Activated T-helper 9 cell treated with anti-CD3 and anti-CD28 coated beads, Interleukin-2, amount 50 U/mL, for 16 hours (primary cell): ENCODE results near the gene TUBA3E.
A peak's percentile ranks its signal among the peaks of the same experiment; 100 is the strongest.
"Not testable (repeated sequence)": the region's sequence is repeated elsewhere in the genome, so short reads cannot be mapped to it uniquely, and the experiment has no call there.

ENCODE experiments used
- DNase-seq: peaks from one replicate; pipeline ENCODE4 v3.0.0-alpha.2; 2020; ENCODE audit warnings: low read depth

The TUBA3E gene

DNA sequence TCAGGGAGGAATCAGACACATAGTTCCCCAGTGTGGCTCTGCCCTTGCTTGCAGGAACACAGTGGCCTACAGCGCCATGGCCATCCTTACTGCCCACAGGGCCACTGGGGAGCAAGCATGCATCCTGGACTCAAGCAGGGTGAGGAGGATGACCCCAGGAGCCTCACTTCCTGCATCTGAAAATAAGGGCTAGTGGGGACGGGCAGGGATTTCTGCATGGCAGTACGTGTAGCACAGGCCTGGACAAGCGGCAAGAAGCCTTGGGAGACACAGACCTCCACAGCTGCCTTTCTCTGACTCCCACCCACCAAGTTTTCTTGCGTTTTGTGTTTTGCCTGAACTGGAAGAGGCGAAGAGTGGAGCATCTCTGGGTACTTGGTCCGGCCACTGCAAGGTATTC, 35.8 kb downstream of the TUBA3E start:
- DNase-seq: not testable (repeated sequence)

DNA sequence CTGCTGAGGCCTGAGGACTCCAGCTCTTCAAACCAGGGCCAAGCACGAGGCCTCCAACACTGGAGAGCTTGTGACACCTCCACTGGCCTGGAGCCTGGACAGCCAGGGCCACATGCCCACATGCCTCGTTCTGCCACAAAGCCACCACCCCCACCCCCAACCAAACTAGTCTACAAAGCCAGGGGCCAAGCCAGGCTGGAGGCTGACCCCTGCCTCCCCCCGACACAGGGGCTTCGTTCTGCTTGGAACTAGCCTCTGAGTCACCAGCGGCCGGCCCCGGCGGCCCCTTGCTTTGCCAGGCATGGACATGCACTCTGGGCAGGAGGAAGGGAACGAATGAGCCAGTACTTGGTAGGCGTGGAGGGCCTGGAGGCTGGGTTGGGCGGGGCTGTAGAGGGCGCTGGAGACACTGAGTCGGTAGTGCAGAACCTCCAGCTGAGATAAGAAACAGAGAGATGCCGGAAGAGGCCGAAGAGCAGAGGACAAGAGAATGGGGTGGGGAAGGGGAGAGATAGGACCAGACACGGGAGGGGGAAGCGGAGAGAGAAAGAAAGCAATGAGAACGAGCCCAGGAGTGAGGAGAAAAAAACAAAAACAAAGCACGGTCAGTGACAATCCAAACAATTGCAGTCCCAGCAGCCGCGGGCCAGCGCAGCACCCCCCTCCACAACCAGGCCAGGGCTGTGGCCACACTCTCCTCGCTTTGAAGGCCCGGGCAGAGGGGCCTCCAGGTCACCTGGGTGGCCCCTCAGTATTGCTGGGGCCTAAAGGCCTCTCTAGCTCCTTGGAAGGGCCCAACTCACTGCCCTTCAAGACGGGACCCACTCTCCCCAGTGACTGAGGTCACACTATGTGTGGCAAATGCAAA, 37.2 kb downstream of the TUBA3E start:
- not testable (repeated sequence) for DNase-seq

DNA sequence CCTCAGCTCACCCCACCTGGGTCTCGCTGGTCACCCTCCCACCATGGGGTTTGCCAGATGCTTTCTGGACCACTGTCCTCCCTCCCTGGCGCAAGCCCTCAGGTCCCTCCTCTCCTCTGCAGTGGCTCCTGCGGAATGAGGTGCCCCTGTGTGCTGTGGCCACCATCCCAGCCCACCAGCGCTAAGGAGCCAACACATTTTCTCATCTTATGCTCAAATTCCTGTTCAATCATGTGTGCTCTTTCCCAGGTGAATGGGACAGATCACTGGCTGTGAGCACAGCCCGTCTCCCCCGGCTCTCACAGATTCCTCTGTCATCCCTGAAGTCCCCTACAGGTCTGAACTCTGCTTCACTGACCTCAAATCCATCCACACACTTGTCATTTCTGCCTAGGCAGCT, 38.1 kb downstream of the TUBA3E start:
- no peak for DNase-seq

DNA sequence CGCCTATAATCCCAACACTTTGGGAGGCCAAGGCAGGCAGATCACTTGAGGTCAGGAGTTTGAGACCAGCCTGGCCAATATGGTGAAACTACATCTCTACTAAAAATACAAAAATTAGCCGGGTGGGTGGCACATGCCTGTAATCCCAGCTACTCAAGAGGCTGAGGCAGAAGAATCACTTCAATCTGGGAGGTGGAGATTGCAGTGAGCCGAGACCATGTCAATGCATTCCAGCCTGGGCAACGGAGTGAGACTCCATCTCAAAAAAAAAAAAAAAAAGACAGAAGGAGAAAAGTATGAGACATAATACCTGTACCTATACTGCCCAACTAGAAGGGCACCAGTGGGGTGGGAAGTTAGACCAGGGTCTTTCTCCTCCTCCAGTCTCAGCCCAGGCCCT, 38.9 kb downstream of the TUBA3E start:
- not testable (repeated sequence) for DNase-seq

DNA sequence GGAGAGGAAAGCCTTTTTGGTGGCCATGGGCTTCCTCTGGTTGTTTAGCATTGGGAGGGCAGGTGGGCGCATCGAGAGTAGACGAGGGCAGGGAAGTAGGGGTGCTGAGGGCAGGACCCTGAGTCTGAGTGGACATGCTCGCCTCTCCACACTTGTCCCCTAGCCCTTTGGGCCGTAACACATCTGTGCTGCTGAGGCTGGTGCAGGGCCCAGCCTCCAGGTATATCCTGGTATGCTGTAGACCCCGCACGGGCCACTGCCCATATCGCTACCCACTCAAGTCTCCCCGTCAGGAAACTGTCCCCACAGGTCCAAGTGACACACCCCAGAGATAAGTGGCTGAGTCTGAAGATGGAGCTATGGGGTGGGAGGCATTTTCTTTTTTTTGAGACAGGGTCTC, 39.6 kb downstream of the TUBA3E start:
- no peak for DNase-seq

DNA sequence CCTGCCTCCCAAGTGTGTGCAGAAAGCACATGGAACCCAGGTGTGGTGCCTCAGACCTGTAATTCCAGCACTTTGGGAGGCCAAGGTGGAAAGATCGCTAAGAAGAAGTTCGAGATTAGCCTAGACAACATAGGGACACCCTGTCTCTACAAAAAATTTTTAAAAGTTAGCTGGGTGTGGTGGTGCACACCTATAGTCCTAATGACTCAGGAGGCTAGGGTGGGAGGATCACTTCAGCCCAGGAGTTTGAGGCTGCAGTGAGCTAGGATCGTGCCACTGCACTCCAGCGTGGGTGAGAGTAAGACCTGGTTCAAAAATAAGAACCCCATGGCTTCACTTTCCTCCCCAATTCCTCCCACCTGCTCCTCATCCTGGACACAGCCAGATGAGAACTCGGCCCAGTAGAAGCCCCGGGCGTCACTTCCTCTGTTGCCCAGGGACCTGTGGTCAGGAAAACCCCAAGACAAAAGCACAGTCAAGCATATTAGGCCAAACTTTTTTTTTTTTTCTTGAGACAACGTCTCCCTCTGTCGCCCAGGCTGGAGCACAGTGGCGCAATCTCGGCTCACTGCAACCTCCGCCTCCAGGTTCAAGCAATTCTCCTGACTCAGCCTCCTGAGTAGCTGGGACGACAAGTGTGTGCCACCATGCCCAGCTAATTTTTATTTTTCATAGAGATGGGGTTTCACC, 40.3 kb downstream of the TUBA3E start:
- DNase-seq: not testable (repeated sequence)

DNA sequence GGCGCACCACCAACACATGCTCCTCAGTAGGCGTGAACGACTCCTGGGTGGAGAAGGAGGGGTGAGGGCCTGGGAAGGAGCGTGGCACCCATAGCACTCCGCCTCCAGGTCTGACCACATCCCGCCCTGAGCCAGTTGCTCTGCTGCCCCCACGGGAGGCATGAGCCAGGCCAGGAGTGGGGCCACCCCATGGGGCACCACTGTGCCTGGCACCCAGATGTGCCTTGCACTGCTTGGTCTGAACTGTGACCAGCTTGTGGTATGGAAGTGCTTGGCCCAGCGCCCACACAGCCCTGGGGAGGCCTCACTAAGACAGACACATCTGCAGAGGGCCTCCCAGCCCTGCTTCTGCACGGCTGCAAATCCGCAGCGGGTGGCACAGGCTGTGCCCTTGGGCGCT, 40.9 kb downstream of the TUBA3E start:
- not testable (repeated sequence) for DNase-seq

DNA sequence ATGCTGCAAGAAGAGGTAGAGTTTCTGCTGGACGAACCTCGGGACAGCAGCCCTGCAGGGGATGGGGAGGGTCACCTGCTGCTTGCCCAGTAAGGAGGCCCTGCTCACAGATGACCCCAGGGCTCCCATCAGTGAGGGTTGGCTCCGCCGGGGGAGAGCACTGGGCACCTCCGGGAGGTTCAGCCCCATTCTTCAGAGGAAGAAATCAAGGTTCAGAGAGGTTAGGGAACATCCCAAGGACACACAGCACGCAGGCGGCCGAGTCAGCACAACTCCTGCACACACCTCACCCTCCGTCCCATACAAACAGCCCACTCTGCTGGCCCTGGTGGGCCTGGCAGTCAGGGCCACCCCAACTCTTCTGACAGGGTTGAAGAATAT, 41.6 kb downstream of the TUBA3E start:
- DNase-seq: no peak

DNA sequence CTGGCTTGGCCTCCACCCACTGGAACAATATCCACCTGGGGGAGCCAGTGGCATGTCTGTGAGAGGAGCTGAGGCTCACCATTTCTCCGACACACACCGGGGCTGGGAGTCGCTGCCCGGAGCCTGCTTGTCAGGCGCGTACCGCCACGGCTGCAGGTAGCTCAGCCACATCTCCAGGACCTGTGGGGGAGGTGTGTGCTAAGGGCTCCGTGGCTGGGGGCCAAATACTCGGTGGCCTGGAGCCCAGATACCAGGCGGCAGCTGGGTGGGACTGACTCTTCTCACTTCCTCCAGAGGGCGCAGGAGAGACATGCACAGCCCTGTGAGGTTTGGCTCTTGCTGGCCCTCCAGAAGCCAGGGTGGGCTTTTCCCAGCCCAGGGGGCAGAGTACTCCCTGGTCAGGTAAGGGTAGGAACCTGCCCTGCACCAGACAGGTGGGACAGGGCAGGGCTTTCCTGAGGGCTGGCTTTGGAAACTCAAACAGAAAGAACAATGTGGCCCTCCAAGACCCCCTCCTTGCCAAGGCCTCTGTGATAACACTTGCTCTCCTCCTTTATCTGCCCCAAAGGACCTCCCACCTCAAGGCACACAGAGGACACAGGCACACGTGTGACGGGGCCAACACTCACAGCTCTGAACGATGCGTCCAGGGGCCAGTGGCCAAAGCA, 42.1 kb downstream of the TUBA3E start:
- not testable (repeated sequence) for DNase-seq

DNA sequence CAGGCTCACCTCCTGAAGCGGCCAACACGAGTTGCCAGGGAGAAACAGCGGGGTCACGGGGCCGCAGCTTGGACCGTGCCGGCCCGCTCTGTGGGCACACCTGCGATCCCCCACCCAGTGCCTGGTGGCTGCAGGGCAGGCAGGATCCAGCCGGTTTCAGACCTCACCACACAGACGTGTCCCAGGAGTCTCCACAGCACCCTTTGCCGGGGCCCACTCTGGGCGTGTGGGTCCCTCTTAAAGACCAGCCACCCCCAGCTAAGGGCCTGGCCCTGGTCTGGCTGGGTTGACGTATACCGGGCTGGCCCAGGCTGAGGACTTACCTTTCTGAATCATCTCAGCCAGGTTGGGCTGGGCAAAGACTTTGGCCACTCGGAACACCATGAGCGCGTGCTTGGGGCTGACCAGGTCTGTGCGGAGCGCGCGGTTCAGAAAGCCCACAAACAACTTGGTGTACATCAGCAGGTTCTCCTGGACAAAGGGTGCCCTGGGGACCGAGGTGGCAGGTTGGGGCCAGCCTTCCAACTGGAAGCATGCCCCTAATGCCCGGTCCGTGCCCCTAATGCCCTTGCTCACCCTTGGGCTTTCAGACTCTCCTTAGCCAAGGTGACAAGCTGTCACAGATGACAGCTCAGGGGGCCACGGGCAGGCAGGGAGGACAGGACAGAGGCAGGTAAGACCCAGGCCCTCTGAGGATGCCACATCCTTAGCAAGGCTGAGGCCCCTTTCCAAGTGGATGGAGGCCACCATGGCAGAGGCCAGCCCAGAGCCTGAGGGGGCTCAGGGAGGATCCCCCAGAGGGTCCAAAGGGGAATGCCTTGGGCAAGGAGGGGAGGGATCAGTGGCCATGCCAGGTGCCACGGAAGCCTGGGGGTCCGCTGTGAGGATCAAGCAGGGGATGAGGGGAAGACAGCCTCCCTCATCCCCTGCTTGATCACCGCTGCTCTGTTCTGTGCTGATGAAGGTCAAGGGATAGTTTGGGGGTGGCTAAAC, 43.2 kb downstream of the TUBA3E start:
- no peak for DNase-seq

DNA sequence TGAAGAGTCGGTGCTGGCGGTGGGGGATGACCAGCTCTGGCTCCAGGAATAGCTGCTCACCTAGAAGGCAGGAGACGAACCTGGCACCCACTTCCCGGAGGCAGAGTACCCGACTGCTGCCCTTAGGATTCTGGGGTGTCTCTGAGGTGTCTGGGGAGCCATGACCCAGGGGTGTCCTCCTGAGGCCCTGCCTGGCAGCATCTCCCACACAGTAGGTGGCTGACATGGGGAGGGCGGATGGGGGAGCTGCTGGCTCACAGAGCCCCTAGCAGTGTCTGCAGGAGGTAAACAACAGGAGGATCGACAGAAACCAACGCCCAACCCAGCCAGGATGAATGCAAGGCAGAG, 43.8 kb downstream of the TUBA3E start:
- not testable (repeated sequence) for DNase-seq

DNA sequence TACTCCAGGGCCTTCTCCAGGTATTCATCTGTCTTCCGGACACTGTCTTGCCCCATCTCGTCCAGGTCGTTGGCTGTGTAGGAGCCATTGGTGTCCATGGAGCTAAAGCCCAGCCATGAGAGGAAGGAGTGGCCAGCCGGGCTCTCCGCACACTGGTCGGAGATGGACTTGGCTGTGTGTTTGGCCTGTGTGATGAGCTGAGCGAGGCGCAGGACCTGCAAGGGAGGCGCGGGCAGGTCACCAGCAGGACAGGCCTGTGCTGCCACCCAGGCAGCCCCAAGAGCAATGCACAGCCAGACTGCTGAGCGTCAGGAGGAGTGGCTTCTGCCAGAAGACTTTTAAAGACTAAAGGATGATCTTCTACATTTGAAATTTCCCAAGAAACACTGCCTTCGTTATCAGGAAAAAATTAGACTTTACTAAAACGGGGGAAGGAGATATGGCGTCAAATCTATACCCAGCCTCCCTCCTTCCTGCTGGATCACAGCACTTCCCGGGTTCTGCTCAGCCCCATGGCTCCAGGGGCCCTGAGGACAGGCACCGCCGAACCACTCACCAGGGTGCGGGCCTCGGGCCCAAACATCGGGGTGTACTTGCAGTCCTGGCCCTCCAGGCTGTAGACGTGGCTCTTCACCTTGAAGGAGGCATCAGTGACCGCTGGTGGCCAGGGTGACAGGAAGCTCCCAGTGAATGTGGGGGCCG, 44.4 kb downstream of the TUBA3E start:
- DNase-seq: not testable (repeated sequence)

DNA sequence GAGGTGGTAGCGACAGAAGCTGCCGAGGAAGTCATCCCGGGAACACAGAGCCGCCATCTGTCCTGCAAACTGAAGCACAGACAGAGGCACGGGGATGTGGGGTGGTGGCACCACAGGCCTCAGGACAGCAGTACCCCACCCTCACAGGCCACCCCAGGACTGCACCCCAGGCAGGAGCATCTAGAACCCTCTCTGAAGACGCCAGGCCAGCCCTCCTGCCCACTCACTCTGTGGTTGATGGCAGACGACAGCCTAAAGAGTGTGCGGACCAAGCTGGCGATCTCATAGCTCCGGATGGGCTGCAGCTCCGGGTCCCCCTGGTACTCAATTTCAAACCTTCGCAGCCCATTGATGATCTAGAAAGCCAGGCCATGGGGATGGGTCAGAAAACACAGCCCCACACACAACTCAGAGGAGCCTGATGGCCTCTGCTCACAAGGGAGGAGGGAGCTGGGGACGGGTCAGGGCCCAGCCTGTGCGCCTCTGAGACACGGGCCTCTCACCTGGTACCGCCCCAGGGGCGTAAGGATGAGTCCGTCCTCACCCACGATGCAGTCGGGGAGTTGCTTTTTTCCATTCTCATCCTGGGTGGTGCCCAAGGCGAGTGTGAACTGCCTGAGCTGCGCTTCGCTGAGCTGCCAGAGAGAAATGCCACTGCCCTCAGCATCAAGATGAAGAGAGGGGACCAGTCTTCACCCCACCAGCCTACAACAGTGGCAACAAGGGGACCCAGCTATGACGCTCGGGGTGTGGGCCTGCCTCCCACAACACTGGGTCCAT, 45.2 kb downstream of the TUBA3E start:
- no peak for DNase-seq

DNA sequence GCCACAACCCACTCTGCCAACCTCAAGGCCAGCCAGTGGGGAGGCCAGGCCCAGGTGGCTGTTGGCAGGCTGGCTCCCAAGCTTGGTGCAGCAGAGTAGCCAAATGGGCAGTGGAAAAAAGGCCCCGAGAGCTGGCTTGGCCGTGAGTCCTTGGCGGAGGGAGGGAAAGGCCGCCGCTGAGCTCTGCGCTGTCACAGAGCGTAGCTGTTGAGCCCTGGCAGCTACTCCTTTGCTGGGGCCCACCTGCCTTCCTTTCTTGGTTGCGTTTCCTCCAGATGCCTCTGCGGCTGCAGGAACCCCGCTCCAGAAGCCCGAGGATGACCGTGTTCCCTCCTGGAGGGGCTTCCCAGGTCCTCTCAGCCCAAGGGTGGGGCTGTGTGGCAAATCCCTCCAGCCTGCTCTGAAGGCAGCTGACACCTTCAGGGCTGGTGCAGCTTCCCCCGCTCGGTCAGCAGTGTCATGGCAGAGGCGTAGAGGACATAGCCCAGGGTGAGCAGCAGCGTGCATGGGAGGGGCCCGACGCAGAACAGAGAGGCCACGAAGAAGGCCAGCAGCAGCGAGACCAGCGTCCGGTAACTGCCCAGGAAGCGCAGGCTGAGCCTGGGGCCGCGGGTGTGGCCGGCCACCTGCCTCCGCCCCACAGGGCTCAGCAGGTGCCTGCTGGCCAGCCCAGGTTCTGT, 46.0 kb downstream of the TUBA3E start:
- DNase-seq: not testable (repeated sequence)

DNA sequence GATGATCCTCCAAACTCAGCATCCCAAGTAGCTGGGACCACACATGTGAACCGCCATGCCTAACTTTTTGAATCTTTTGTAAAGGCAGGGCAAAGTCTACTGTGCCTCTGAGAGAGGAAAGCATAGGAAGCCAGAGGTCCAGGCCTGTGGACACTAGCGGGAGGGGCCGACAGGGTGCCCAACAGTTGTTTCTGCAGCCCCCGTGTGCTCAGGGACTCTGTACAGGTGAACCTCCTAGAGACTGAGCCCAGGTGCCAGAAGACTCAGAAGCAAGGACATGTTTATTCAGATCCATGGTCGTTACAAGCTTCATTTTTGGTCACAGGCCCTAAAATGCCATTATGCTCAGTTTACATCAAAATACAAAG, 47.1 kb downstream of the TUBA3E start:
- DNase-seq: not testable (repeated sequence)

DNA sequence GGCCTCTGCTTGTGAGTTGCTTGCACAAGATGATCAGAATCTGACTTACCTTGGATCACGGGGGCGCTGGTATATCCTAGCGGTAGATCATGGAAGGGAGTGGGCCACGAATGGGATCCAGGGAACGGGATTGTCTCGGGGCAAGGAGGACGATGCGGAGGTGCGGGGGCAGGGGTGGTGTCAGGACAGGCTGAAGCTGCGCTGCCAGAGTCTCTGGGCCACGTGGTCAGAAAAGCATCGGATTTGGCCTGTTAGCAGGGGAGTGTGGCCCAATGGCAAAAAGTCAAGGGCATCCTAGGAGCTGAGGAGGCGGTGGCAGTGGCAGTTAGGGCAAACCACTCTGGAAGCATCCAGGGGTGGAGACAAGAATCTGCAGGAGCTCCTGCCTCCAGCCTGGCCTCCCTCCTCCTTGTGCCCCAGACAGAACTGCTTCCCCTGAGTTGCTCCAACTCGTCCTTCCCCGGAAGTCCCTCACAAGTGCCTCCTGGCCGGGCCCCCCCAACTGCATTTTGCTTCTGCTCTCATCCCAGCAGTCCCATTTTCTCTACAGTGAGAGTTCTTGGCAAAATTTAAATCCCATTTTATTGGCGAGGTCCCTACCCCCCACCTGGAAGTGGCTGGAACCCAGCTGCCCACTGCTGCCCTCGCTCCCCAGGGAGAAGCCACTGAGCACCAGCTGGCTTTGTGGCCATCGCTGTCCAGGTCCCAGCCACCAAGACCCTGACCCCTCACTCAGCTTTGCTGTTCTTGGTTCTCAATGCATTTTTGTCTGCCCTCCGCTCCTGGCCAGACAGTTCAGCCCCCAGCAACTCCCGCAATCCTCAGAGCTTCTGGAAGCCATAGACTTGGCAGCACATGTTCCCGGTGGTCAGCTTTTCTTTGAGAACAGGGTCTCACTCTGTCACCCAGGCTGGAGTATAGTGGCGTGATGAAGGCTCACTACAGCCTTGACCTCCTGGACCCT, 47.8 kb downstream of the TUBA3E start:
- DNase-seq: no peak

DNA sequence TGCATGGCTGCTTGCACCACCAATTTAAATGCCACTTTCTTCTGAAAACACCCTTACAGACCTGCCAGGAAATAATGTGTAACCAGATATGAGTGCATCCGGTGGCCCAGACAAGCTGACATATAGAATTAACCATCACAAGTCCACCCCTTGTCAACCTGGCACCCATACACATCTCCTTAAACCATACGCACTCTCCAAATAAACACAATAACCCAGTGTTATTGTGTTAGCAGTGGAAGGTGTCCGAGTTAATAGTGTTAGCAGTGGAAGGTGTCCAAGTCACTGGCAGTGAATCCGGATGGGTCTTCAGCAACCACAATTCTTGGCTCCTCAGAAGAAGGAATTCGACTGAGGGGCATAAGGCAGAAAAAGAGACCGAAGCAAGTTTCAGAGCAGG, 49.7 kb downstream of the TUBA3E start:
- not testable (repeated sequence) for DNase-seq

DNA sequence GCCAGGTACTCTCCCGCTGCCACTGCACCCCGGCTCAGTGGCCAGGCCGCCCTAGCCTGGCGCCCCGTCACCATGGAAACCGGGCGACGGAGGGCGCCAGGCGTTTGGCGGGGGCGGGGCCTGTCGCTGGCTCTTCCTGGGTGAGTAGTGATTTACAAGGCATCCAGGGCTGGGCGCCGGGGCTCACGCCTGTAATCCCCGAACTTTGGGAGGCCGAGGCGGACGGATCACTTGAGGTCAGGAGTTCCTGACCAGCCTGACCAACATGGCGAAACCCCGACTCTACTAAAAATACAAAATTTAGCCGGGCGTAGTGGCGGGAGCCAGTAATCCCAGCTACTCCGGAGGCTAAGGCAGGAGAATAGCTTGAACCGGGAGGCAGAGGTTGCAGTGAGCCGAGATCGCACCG, 53.2 kb downstream of the TUBA3E start, which contains the start of gene CCDC74B:
Gene CCDC74B (minus strand): TSS at position 107 of the 409 bp plus-strand sequence. CDS start 116 bp downstream, outside the sequence.
- DNase-seq: peak; percentile 28
